ENCODE results near the gene MIEF2.
"Not testable (repeated sequence)": the region's sequence is repeated elsewhere in the genome, so short reads cannot be mapped to it uniquely, and the experiment has no call there.

The MIEF2 gene

DNA sequence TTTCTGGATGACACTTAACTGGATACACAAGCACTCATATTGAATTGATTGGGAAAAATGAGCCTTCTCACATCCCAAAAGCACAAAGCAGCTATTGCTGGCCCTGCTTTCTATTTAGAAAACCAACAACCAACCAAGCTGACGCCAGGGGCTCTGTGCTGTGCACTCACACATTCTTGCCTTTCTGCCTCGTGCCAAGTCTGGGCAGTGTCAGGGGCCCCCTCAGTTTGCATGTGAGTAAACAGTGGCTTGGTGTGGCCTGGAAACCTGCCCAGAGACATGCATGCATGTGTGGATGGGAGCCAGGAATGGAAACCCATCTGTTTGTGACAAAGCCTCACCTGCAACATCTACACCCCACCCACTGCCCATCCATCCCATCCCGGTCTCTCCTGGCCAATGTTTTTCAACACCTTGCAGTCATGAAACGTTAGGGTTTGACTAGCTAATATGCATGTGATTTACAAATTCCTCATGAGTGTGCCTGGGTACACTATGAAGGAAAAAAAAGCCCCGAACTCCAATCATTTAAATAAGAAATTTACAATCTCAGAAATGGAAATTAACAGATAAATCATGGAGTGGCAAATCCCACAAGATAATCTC is 20.4 kb downstream of the MIEF2 start:
- H3K4me3 ChIP-seq (ENCODE audit: control insufficient read depth, low read depth, low read length): no peak overlapping the region
- TF ChIP-seq, protein P1, sequence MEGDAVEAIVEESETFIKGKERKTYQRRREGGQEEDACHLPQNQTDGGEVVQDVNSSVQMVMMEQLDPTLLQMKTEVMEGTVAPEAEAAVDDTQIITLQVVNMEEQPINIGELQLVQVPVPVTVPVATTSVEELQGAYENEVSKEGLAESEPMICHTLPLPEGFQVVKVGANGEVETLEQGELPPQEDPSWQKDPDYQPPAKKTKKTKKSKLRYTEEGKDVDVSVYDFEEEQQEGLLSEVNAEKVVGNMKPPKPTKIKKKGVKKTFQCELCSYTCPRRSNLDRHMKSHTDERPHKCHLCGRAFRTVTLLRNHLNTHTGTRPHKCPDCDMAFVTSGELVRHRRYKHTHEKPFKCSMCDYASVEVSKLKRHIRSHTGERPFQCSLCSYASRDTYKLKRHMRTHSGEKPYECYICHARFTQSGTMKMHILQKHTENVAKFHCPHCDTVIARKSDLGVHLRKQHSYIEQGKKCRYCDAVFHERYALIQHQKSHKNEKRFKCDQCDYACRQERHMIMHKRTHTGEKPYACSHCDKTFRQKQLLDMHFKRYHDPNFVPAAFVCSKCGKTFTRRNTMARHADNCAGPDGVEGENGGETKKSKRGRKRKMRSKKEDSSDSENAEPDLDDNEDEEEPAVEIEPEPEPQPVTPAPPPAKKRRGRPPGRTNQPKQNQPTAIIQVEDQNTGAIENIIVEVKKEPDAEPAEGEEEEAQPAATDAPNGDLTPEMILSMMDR (IDR thresholded peaks at IDR 0.05; ENCODE audit: control insufficient read depth, insufficient read depth, low read depth, low read length, missing control alignments): no peak
- no peak for DNase-seq (ENCODE audit: low read depth)

GRCh38 chr17:18281788-18282187 is 21.3 kb downstream of the MIEF2 start:
- DNase-seq (ENCODE audit: low read depth): no peak
- TF ChIP-seq, protein P1 (IDR thresholded peaks at IDR 0.05; ENCODE audit: control insufficient read depth, insufficient read depth, low read depth, low read length, missing control alignments): no peak
- no peak overlapping the region for H3K4me3 ChIP-seq (ENCODE audit: control insufficient read depth, low read depth, low read length)

- DNase-seq (ENCODE audit: low read depth): no peak
- H3K4me3 ChIP-seq (ENCODE audit: control insufficient read depth, low read depth, low read length): no peak overlapping the region
- TF ChIP-seq, protein P1 (IDR thresholded peaks at IDR 0.05; ENCODE audit: control insufficient read depth, insufficient read depth, low read depth, low read length, missing control alignments): no peak
Observed at GRCh38 chr17:18285296-18285695, 24.8 kb downstream of the MIEF2 start.

- TF ChIP-seq, protein P1 (IDR thresholded peaks at IDR 0.05; ENCODE audit: control insufficient read depth, insufficient read depth, low read depth, low read length, missing control alignments): no peak
- DNase-seq (ENCODE audit: low read depth): no peak
- no peak overlapping the region for H3K4me3 ChIP-seq (ENCODE audit: control insufficient read depth, low read depth, low read length)
Observed at GRCh38 chr17:18291718-18292540, 31.5 kb downstream of the MIEF2 start.

GRCh38 chr17:18298061-18298460 is 37.6 kb downstream of the MIEF2 start:
- H3K4me3 ChIP-seq (ENCODE audit: control insufficient read depth, low read depth, low read length); DNase-seq (ENCODE audit: low read depth): not testable (repeated sequence)

GRCh38 chr17:18300725-18301480 is 40.4 kb downstream of the MIEF2 start:
- H3K4me3 ChIP-seq (ENCODE audit: control insufficient read depth, low read depth, low read length): no peak overlapping the region
- no peak for DNase-seq (ENCODE audit: low read depth)
- TF ChIP-seq, protein P1 (IDR thresholded peaks at IDR 0.05; ENCODE audit: control insufficient read depth, insufficient read depth, low read depth, low read length, missing control alignments): no peak

- not testable (repeated sequence) for H3K4me3 ChIP-seq (ENCODE audit: control insufficient read depth, low read depth, low read length); DNase-seq (ENCODE audit: low read depth)
Observed at GRCh38 chr17:18303206-18303605, 42.7 kb downstream of the MIEF2 start.
